Kidney (tissue), 14 donors: ENCODE measurements around the gene URM1. TPM values are rescaled to one million over a fixed set of nuclear protein-coding genes. Genes with fewer than 3 reads are reported as not detected.

Experiments
- DNase-seq, 5 donors: peaks; one replicate each; pipeline ENCODE4 v3.0.0-alpha.2; 2013 to 2020
- FAIRE-seq: peaks from 2 replicates; lab custom pipeline; 2012; peaks lifted over from hg19 to GRCh38; lab: Jason Lieb, UNC
- H3K27ac ChIP-seq, 2 donors: one replicate each; pipeline ENCODE4 v1.7.0; 2013; ENCODE audit warnings: low read depth in 2 of 2, low read length in 2 of 2, inconsistent platforms in 1 of 2
- H3K27me3 ChIP-seq: one replicate; pipeline ENCODE4 v1.7.1; 2013; ENCODE audit warnings: low read length, inconsistent platforms; ENCODE audit not compliant: control insufficient read depth, insufficient read depth
- H3K36me3 ChIP-seq, 3 donors: one replicate each; pipeline versions ENCODE4 v1.7.0 to v1.7.1; 2013; ENCODE audit warnings: low read length in 3 of 3, control low read depth in 1 of 3, inconsistent platforms in 1 of 3; ENCODE audit not compliant: insufficient read depth in 3 of 3, control insufficient read depth in 2 of 3
- H3K4me1 ChIP-seq, 3 donors: one replicate each; pipeline versions ENCODE4 v1.7.0 to v1.7.1; 2013; ENCODE audit warnings: low read length in 3 of 3, inconsistent platforms in 1 of 3, low read depth in 1 of 3; ENCODE audit not compliant: control insufficient read depth in 2 of 3, insufficient read depth in 2 of 3
- H3K4me3 ChIP-seq, 3 donors: one replicate each; pipeline versions ENCODE4 v1.7.0 to v1.8.1; 2013; ENCODE audit warnings: low read length in 3 of 3, control low read depth in 1 of 3, inconsistent platforms in 1 of 3
- H3K9ac ChIP-seq, 3 donors: one replicate each; pipeline versions ENCODE4 v1.7.0 to v1.7.1; 2013; ENCODE audit warnings: low read length in 3 of 3, control low read depth in 1 of 3, inconsistent platforms in 1 of 3
- H3K9me3 ChIP-seq, 3 donors: one replicate each; pipeline versions ENCODE4 v1.7.0 to v1.7.1; 2013; ENCODE audit warnings: low read length in 3 of 3, control low read depth in 1 of 3, inconsistent platforms in 1 of 3; ENCODE audit not compliant: control insufficient read depth in 2 of 3, insufficient read depth in 1 of 3
- CTCF ChIP-seq: IDR thresholded peaks from 3 replicates; pipeline ENCODE4 v1.5.1; 2012; ENCODE audit warnings: mild to moderate bottlenecking, moderate library complexity, borderline replicate concordance; ENCODE audit not compliant: insufficient read depth; ENCODE audit errors: extremely low read depth
- intact Hi-C: fragments of 100-400 bp; cut with DNase I; formaldehyde crosslinking; loops from one replicate; pipeline ENCODE4 v1.11.1; 2022
- polyA plus RNA-seq: library from polyadenylated mRNA; stranded (reverse); fragments of 350-450 nt; fragmentation: Illumina TruSeq; extraction: RNeasy Lipid Tissue Mini Kit (QIAGEN cat#74804); gene quantifications from one replicate; pipeline ENCODE4 v1.2.3, GENCODE V29; 2014; ENCODE audit warnings: low read depth, low replicate concordance; ENCODE audit not compliant: insufficient read depth
- total RNA-seq: library from RNA; stranded (reverse); fragmentation: NEBNext Ultra II Directional; extraction: Animal tissue kit (Norgen Biotek cat#: 25700); gene quantifications from one replicate; pipeline ENCODE4 v1.2.1, GENCODE V29; 2021
- donor health status: control.
- donor health status: control.
- donor health status: control.
- donor health status: control.
- donor health status: control.
- donor health status: DM: yes; HTN: yes; CAD: no.
- donor health status: Normal renal cell carcinoma (clear cell type).

URM1 gene
- total and polyA plus RNA-seq, 2 donors from 2014 or later: 55.2 to 55.9 TPM

- Histone ChIP-seq H3K9ac (no peak overlapping the region), H3K27ac (no peak overlapping the region), H3K9me3 (no peaks in the 10 kb centered on the region), H3K4me1 (no peaks in the 10 kb centered on the region), H3K27me3 (no peaks in the 10 kb centered on the region), H3K36me3 (peaks cover 2 to 43% (median 19%) of the 10 kb centered on the region in 3 donors), H3K4me3 (no peak overlapping the region)
- intact Hi-C loops: no loop called here
- no peak for TF ChIP-seq CTCF
- FAIRE-seq: no peak
- no peak for DNase-seq
Measured at GRCh38 chr9:128349772-128350171, 21.4 kb upstream of the URM1 start.

- no peak overlapping the region for H3K4me3 ChIP-seq
- H3K9ac ChIP-seq: no peak overlapping the region
- H3K9me3 ChIP-seq: no peaks in the 10 kb centered on the region
- DNase-seq (no peak), FAIRE-seq (no peak)
- no peaks in the 10 kb centered on the region for H3K27me3 ChIP-seq
- H3K36me3 ChIP-seq: peaks cover 0 to 15% (median 12%) of the 10 kb centered on the region in 3 donors
- intact Hi-C loops: no loop called here
- H3K27ac ChIP-seq: no peak overlapping the region
- peaks cover 0 to 3% (median 0%) of the 10 kb centered on the region in 3 donors for H3K4me1 ChIP-seq
- no peak for TF ChIP-seq CTCF
Measured at GRCh38 chr9:128355451-128355850, 15.7 kb upstream of the URM1 start.

GRCh38 chr9:128358090-128358489 is 13.1 kb upstream of the URM1 start:
- H3K27ac ChIP-seq: no peak overlapping the region
- peaks cover 0 to 12% (median 6%) of the 10 kb centered on the region in 3 donors for H3K4me1 ChIP-seq
- peaks cover 0 to 9% (median 7%) of the 10 kb centered on the region in 3 donors for H3K36me3 ChIP-seq
- no peak for DNase-seq
- no peak for FAIRE-seq
- no peak overlapping the region for H3K4me3 ChIP-seq
- TF ChIP-seq CTCF: no peak
- H3K9me3 ChIP-seq: no peaks in the 10 kb centered on the region
- no peaks in the 10 kb centered on the region for H3K27me3 ChIP-seq
- intact Hi-C loops: no loop called here
- H3K9ac ChIP-seq: no peak overlapping the region

GRCh38 chr9:128358861-128359260 is 12.3 kb upstream of the URM1 start:
- no peak for DNase-seq
- no peak for FAIRE-seq
- Histone ChIP-seq H3K36me3 (peaks cover 0 to 8% (median 7%) of the 10 kb centered on the region in 3 donors), H3K9me3 (no peaks in the 10 kb centered on the region), H3K9ac (no peak overlapping the region), H3K4me1 (peaks cover 0 to 12% (median 6%) of the 10 kb centered on the region in 3 donors), H3K27me3 (no peaks in the 10 kb centered on the region), H3K27ac (no peak overlapping the region), H3K4me3 (no peak overlapping the region)
- no peak for TF ChIP-seq CTCF
- intact Hi-C loops: no loop called here
